Effector CD8-positive, alpha-beta T cell (primary cell): ENCODE data around the gene VEGFB.

ENCODE experiments used
- DNase-seq: peaks from one replicate; lab custom pipeline; 2025; lab: John Stamatoyannopoulos, UW

The VEGFB gene

GRCh38 chr11:64284048-64284961 lies 49.9 kb downstream of the VEGFB start, which contains the start of gene BAD:
Gene BAD (minus strand): TSS chr11:64284665. CDS start chr11:64284368, 297 bp downstream.
- DNase-seq: peak; percentile 89

GRCh38 chr11:64284962-64285884 lies 50.8 kb downstream of the VEGFB start, which contains the start of gene GPR137:
Gene GPR137 (plus strand): TSS chr11:64285848. CDS start chr11:64286525, 677 bp downstream.
- DNase-seq: peak; percentile 82

DNA sequence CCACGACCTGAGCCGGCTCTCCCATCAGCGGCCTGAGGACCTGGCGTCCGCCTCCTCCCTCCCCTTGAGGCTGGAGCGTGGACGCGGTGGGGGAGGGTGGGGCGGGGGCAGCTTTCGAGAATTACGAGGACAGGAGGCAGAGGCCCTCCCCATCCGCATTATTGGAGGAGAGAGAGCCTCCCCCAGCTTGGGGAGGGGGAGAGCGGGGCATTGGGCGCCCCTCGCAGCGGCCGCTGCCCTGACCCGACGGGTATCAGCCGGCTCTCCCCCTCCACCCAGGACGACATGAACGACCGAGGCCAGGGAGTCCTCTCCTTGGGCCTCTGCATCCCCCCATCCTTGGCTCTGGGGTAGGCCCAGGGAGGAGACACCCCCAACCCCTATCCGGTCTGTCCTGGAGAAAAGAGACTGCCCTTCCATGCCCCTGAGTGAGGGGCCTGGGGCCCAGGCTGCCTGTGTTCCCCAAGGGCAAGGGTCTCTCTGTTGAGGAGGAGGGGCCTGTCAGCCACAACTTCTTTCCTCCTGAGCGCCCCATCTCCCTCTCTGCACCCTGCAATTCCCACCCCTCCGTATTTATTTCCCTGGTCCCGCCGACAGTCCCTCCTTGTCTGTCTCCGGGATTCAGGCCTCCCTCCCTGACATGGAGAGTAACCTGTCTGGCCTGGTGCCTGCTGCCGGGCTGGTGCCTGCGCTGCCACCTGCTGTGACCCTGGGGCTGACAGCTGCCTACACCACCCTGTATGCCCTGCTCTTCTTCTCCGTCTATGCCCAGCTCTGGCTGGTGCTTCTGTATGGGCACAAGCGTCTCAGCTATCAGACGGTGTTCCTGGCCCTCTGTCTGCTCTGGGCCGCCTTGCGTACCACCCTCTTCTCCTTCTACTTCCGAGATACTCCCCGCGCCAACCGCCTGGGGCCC lies 51.8 kb downstream of the VEGFB start:
- no peak for DNase-seq

GRCh38 chr11:64286801-64287159 lies 52.4 kb downstream of the VEGFB start:
- DNase-seq: no peak

- no peak for DNase-seq
These were observed 53.4 kb downstream of the VEGFB start for GRCh38 chr11:64287676-64288352.

DNA sequence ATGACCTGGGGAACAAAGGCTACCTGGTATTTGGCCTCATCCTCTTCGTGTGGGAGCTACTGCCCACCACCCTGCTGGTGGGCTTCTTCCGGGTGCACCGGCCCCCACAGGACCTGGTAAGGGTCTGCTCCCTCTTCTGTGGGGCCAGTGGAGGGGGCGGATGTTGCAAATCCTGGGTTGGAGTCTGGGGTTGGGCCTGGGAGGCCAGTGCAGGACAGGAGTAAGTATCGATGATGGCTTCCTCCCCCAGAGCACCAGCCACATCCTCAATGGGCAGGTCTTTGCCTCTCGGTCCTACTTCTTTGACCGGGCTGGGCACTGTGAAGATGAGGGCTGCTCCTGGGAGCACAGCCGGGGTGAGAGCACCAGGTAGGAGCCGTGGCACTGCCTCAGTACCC lies 54.0 kb downstream of the VEGFB start:
- no peak for DNase-seq
